Ovary (tissue), 3 donors: Measurements from ENCODE around the gene ARID1B.

ENCODE experiments used
- POLR2A ChIP-seq: fragments of 450-650 bp; IDR thresholded peaks from one replicate; pipeline ENCODE4 v1.6.1; 2017; ENCODE audit warnings: antibody characterized with exemption, mild to moderate bottlenecking, moderate library complexity
- TF ChIP-seq, protein P1 (sequence below), 3 donors: fragments of 450-650 bp in 2 of 3; fragments of 200-600 bp in 1 of 3; IDR thresholded peaks; one replicate each; pipeline versions ENCODE4 v1.5.1 to v1.8.0; 2016 to 2022; ENCODE audit warnings: antibody characterized with exemption in 3 of 3, mild to moderate bottlenecking in 1 of 3
- donor health status: DM: no; HTN: no; CAD: no.

- TF ChIP-seq, protein P1, sequence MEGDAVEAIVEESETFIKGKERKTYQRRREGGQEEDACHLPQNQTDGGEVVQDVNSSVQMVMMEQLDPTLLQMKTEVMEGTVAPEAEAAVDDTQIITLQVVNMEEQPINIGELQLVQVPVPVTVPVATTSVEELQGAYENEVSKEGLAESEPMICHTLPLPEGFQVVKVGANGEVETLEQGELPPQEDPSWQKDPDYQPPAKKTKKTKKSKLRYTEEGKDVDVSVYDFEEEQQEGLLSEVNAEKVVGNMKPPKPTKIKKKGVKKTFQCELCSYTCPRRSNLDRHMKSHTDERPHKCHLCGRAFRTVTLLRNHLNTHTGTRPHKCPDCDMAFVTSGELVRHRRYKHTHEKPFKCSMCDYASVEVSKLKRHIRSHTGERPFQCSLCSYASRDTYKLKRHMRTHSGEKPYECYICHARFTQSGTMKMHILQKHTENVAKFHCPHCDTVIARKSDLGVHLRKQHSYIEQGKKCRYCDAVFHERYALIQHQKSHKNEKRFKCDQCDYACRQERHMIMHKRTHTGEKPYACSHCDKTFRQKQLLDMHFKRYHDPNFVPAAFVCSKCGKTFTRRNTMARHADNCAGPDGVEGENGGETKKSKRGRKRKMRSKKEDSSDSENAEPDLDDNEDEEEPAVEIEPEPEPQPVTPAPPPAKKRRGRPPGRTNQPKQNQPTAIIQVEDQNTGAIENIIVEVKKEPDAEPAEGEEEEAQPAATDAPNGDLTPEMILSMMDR (IDR thresholded peaks at IDR 0.05): no peak
- no peak for TF ChIP-seq POLR2A
These were observed 481.7 kb downstream of the ARID1B start for GRCh38 chr6:157258878-157259277.
